Omental fat pad (tissue), 4 donors: ENCODE data around the gene NDUFS7. TPM values are rescaled to one million over a fixed set of nuclear protein-coding genes. Genes with fewer than 3 reads are reported as not detected.

ENCODE experiments used
- ATAC-seq: fragments of 150-250 bp; one replicate; pipeline ENCODE4 v1.9.1; 2016; ENCODE audit warnings: mild to moderate bottlenecking, moderate library complexity; ENCODE audit not compliant: low FRiP score
- DNase-seq: peaks from one replicate; pipeline ENCODE4 v3.0.0-alpha.2; 2019; ENCODE audit warnings: low spot score
- total RNA-seq, 4 donors: library from RNA; depleted of rRNA; stranded (reverse); fragments of >200 nt; gene quantifications; one replicate each; pipeline ENCODE4 v1.1.0, GENCODE V29; 2016
- TF ChIP-seq, protein P1 (sequence below), 3 donors: fragments of 450-650 bp; IDR thresholded peaks; one replicate each; pipeline ENCODE4 v1.5.1; 2016 to 2017; ENCODE audit warnings: antibody characterized with exemption in 3 of 3, mild to moderate bottlenecking in 3 of 3, moderate library complexity in 2 of 3

The NDUFS7 gene
- total RNA-seq, 4 donors from 2014 or later: 80.3 to 121 (median 114) TPM

GRCh38 chr19:1365319-1366269 lies 18.1 kb upstream of the NDUFS7 start:
- TF ChIP-seq, protein P1, sequence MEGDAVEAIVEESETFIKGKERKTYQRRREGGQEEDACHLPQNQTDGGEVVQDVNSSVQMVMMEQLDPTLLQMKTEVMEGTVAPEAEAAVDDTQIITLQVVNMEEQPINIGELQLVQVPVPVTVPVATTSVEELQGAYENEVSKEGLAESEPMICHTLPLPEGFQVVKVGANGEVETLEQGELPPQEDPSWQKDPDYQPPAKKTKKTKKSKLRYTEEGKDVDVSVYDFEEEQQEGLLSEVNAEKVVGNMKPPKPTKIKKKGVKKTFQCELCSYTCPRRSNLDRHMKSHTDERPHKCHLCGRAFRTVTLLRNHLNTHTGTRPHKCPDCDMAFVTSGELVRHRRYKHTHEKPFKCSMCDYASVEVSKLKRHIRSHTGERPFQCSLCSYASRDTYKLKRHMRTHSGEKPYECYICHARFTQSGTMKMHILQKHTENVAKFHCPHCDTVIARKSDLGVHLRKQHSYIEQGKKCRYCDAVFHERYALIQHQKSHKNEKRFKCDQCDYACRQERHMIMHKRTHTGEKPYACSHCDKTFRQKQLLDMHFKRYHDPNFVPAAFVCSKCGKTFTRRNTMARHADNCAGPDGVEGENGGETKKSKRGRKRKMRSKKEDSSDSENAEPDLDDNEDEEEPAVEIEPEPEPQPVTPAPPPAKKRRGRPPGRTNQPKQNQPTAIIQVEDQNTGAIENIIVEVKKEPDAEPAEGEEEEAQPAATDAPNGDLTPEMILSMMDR (IDR thresholded peaks at IDR 0.05): no peak
- no peak for DNase-seq
- no peak for ATAC-seq

GRCh38 chr19:1366296-1366695 lies 17.4 kb upstream of the NDUFS7 start:
- ATAC-seq: no peak
- TF ChIP-seq, protein P1 (IDR thresholded peaks at IDR 0.05): no peak
- DNase-seq: no peak

DNA sequence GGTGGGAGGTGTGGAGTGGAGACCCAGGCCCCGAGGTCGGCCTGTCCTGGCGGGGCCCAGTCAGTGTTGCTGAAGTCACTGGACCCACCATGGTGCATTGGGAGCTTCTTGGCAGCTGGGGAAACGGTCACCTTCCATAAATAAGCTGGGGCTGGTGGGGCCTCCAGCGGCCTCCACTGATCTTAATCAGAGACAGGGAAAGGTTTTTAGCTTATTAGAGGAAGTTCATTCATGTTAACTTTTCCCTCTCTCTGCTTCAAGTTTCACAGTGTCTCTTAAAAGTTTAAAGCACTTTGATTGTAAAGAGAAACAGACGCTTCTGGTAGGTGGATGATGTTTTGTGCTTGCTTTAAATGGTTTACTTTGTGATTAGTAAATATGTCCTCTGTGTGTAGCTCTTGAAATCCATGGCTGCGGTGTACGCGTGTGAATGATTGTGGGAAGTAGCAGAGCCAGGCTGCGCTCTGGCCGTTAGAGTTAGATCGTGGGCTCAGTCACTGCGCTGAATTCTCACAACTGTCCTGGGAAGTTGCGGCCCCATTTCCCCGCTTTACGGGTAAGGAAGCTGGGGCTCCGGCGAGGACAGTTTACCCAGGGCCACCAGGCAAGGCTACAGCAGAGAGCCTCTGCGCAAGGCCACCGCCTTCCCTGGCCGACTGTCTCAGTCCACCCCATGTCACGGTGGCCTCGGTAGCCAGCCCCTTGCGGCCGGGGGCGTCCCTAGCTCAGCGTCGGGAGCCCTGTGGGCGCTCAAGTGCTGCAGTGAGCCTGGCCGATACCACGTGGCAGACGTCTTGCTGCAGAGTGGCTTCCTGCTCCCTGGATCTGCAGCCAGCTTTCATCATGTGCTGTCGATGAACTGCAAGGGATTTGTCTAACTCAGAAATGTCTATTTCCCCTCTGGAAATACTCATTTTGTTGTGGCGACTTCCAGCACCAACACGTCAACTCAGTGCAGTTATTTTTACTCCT lies 16.5 kb upstream of the NDUFS7 start:
- DNase-seq (no peak), ATAC-seq (no peak)
- TF ChIP-seq, protein P1 (IDR thresholded peaks at IDR 0.05): no peak

GRCh38 chr19:1369214-1369805 lies 14.4 kb upstream of the NDUFS7 start:
- ATAC-seq (no peak), DNase-seq (no peak)
- TF ChIP-seq, protein P1 (IDR thresholded peaks at IDR 0.05): no peak

DNA sequence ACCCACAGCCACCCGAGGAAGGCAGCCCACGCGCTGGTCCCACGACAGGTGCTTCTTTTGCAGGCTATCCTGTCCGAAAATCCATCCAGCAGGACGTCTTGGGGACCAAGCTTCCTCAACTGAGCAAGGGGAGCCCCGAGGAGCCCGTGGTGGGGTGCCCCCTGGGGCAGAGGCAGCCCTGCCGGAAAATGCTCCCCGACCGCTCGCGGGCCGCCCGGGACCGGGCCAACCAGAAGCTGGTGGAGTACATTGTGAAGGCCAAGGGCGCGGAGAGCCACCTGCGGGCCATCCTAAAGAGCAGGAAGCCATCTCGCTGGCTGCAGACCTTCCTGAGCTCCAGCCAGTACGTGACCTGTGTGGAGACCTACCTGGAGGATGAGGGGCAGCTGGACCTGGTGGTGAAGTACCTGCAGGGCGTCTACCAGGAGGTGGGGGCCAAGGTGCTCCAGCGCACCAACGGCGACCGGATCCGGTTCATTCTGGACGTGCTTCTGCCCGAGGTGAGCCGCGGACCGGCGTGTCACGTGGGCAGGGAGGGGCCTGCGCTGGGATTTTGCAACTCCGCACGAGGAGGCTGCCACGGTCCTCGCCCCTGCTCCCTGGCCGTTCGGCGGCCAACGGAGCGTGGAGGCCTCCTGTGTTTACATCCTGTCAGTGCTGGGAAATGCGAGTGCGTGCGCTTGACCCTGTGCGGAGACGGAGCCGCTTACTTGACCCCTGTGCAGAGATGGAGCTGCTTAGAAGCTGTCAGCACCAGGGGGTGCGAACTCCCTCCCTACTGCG lies 12.9 kb upstream of the NDUFS7 start:
- no peak for ATAC-seq
- DNase-seq: no peak
- TF ChIP-seq, protein P1 (IDR thresholded peaks at IDR 0.05): no peak

DNA sequence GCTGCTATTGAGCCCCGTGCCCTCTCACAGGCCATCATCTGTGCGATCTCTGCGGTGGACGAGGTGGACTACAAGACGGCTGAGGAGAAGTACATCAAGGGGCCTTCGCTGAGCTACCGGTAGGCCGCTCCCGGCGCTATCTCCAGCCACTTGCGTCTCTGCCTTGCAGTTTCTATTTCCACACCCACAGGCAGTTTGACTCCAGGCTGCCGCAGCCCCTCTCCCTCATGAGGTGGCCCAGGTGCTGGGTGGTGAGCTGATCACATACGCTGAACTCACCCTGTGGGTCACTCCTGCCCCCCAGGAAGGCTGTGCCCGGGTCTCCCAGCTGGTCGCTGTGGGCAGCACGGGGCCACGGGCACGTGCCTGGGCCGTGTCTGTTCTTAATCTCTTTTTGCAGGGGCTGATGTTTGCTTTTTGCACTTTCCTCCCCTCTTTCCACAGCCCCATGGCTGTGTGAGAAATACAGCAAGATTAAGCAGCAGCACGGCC lies 10.6 kb upstream of the NDUFS7 start:
- TF ChIP-seq, protein P1 (IDR thresholded peaks at IDR 0.05): no peak
- no peak for ATAC-seq

More for the DNA sequence above, 10.6 kb upstream of the NDUFS7 start:
- DNase-seq: no peak
